Stimulated activated CD4-positive, alpha-beta T cell treated with anti-CD3 and anti-CD28 coated beads, Interleukin-12 subunit alpha, Interleukin-12 subunit beta, amount 100 ng/mL, for 24 hours (primary cell): ENCODE data around the gene CRTC3.
"Not testable (repeated sequence)": the region's sequence is repeated elsewhere in the genome, so short reads cannot be mapped to it uniquely, and the experiment has no call there.

Source experiments
- DNase-seq, 2 experiments: peaks; one replicate each; pipeline ENCODE4 v3.0.0-alpha.2; 2020; ENCODE audit warnings: low read depth in 2 of 2

The CRTC3 gene

GRCh38 chr15:90620379-90621067 is 90.8 kb downstream of the CRTC3 start:
- DNase-seq: peak in 1 of 2 experiments; percentile 20

GRCh38 chr15:90623854-90624253 is 94.1 kb downstream of the CRTC3 start:
- DNase-seq: no peak

GRCh38 chr15:90624278-90624981 is 94.7 kb downstream of the CRTC3 start:
- DNase-seq: no peak

GRCh38 chr15:90625037-90625436 is 95.3 kb downstream of the CRTC3 start:
- DNase-seq: no peak

- DNase-seq: no peak
Observed at GRCh38 chr15:90629217-90629616, 99.5 kb downstream of the CRTC3 start.

- DNase-seq: no peak
Observed at GRCh38 chr15:90633360-90633759, 103.6 kb downstream of the CRTC3 start.

GRCh38 chr15:90636993-90637392 is 107.3 kb downstream of the CRTC3 start:
- DNase-seq: not testable (repeated sequence)

GRCh38 chr15:90637693-90638092 is 108.0 kb downstream of the CRTC3 start:
- no peak for DNase-seq

- no peak for DNase-seq
Observed at GRCh38 chr15:90638201-90638691, 108.5 kb downstream of the CRTC3 start.

GRCh38 chr15:90638963-90639362 is 109.2 kb downstream of the CRTC3 start:
- no peak for DNase-seq

- DNase-seq: no peak
Observed at GRCh38 chr15:90640862-90641261, 111.1 kb downstream of the CRTC3 start.

GRCh38 chr15:90641581-90642463 is 112.1 kb downstream of the CRTC3 start:
- DNase-seq: no peak

GRCh38 chr15:90642464-90643300 is 113.0 kb downstream of the CRTC3 start:
- no peak for DNase-seq

- DNase-seq: no peak
Observed at GRCh38 chr15:90643301-90643632, 113.5 kb downstream of the CRTC3 start.

- DNase-seq: no peak
Observed at GRCh38 chr15:90644526-90644925, 114.8 kb downstream of the CRTC3 start.

- no peak for DNase-seq
Observed at GRCh38 chr15:90644952-90645725, 115.4 kb downstream of the CRTC3 start.

- DNase-seq: no peak
Observed at GRCh38 chr15:90645873-90646575, 116.3 kb downstream of the CRTC3 start.

- DNase-seq: no peak
Observed at GRCh38 chr15:90646662-90647305, 117.1 kb downstream of the CRTC3 start.

- DNase-seq: no peak
Observed at GRCh38 chr15:90647326-90647725, 117.6 kb downstream of the CRTC3 start.
